ENCODE results near the gene AMPD2.
"Not testable (repeated sequence)": the region's sequence is repeated elsewhere in the genome, so short reads cannot be mapped to it uniquely, and the experiment has no call there.

AMPD2 gene

DNA sequence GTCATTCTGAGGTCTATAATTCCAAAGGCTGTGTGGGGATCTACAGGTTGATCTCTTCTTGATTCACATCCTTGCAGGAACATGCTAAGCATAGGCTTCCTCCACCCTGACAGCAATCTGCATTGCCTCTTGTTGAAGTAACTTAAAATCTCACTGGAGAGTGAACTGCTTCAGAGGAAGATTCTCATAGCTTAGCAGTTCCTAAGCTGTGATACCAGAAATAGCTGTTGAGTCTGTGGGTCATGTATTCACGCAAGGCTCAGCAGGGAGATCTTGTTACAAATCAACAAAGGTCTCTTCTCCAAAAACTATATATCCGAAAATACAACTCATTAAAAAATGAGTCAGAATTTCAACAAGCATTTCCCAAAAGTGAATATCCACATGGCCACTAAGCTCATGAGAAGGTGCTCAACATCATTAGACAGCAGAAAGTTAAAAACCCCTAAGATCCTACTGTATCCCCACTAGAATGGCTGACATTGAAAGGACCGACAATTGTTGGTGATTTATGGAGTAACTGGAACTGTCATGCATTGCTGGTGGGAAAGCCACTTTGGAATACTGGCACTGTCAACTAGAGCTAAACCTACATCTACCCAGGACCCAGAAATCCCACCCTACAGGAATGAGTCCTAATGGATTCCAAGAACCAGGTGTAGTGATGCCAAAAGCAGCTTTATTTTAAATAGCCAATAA is 57.2 kb downstream of the AMPD2 start:
- not testable (repeated sequence) for DNase-seq (ENCODE audit: low read depth in 1 of 2, low spot score in 1 of 2)

DNA sequence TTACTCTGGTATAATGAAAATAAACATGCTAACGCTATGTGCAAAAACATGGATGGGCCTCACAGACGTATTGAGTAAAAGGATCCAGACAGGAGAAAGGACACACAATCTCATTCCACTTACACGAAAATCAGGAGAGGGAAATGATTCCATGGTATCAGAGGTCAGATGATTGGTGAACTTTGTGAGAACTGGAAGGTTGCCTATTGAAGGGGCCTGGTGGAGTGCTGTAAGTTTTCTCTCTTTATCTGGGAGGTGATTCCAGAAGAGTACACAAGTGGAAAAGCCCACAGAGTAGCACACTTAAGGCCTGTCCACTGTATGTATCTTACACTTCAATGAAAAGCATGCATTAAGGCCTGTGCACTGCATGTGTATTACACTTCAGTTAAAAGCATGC is 57.8 kb downstream of the AMPD2 start:
- DNase-seq (ENCODE audit: low read depth in 1 of 2, low spot score in 1 of 2) = no peak

DNA sequence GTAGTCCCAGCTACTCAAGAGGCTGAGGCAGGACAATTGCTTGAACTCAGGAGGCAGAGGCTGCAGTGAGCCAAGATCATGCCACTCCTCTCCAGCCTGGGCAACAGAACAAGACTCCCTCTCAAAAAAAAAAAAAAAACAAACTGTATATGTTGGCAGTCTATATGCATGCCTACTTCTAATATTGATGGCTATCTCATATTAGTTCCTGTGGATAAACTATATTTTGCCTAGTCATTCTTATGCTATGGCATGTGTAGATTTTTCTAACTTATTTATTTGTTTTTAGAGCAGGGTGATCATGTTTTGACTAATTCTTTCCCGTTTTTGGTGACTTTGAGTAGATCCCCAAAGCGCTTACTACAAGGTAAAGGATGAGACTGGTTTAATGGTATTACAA is 59.0 kb downstream of the AMPD2 start:
- DNase-seq (ENCODE audit: low read depth in 1 of 2, low spot score in 1 of 2) = not testable (repeated sequence)

Data from activated T-helper 1 cell treated with anti-CD3 and anti-CD28 coated beads, Interleukin-2, amount 50 U/mL, for 16 hours (primary cell).